Right lobe of liver (tissue), 6 donors: Measurements from ENCODE around the gene NFS1. TPM values are rescaled to one million over a fixed set of nuclear protein-coding genes. Genes with fewer than 3 reads are reported as not detected.

ENCODE experiments used
- ATAC-seq, 4 donors: fragments of 200-7000 bp; cut with Tn5 transposase; one replicate each; pipeline ENCODE4 v1.9.1; 2020; ENCODE audit warnings: mild to moderate bottlenecking in 4 of 4, moderate library complexity in 4 of 4
- DNase-seq, 3 donors: peaks; one replicate each; pipeline ENCODE4 v3.0.0-alpha.2; 2020
- H3K27ac ChIP-seq, 3 donors: fragments of 200-600 bp; one replicate each; pipeline ENCODE4 v1.8.0; 2022
- H3K27me3 ChIP-seq, 2 donors: fragments of 200-600 bp; one replicate each; pipeline ENCODE4 v1.8.0; 2022
- H3K36me3 ChIP-seq, 4 donors: fragments of 200-600 bp; sonication (generic) in 1 of 4; one replicate each; pipeline versions ENCODE4 v1.5.1 to v1.8.0; 2017 to 2022; ENCODE audit warnings: control low read depth in 1 of 4
- H3K4me1 ChIP-seq, 4 donors: fragments of 200-600 bp; sonication (generic) in 1 of 4; one replicate each; pipeline versions ENCODE4 v1.5.1 to v1.8.0; 2017 to 2022; ENCODE audit warnings: control low read depth in 1 of 4
- H3K4me3 ChIP-seq, 3 donors: fragments of 200-600 bp; one replicate each; pipeline ENCODE4 v1.8.0; 2022
- H3K9me3 ChIP-seq, 4 donors: fragments of 200-600 bp; sonication (generic) in 1 of 4; one replicate each; pipeline versions ENCODE4 v1.5.1 to v1.8.0; 2017 to 2022; ENCODE audit warnings: control low read depth in 1 of 4
- CTCF ChIP-seq, 4 donors: fragments of 200-600 bp in 3 of 4; fragments of 450-650 bp in 1 of 4; IDR thresholded peaks; one replicate each; pipeline versions ENCODE4 v1.5.1 to v1.8.0; 2016 to 2022; ENCODE audit warnings: antibody characterized with exemption in 4 of 4, mild to moderate bottlenecking in 2 of 4
- POLR2A ChIP-seq: fragments of 450-650 bp; IDR thresholded peaks from one replicate; pipeline ENCODE4 v1.6.1; 2017; ENCODE audit warnings: antibody characterized with exemption, mild to moderate bottlenecking
- WGBS: methylation state at CpG from one replicate; pipeline ENCODE4 v1.1.6; 2018; ENCODE audit warnings: low coverage, low lambda C conversion rate; ENCODE audit not compliant: insufficient coverage; ENCODE audit errors: missing lambda C conversion rate; 5-methylcytosine and 5-hydroxymethylcytosine counted together
- intact Hi-C, 2 donors: fragments of 100-400 bp; cut with DNase I; formaldehyde crosslinking; loops; one replicate each; pipeline versions ENCODE4 v1.11.2 to v1.14.1; 2022
- total RNA-seq, 6 experiments: library from RNA; depleted of rRNA in 2 of 6; stranded (reverse); fragments of >200 nt in 2 of 6; fragmentation: NEBNext Ultra II Directional in 3 of 6; extraction: Animal tissue kit (Norgen Biotek cat#: 25700) in 3 of 6; gene quantifications; one replicate each; pipeline versions ENCODE4 v1.1.0 to v1.2.4, GENCODE V29; 2016 to 2023
- donor health status: DM: no; HTN: yes; CAD: no.
- donor health status: DM: no; HTN: no; CAD: no.
- donor health status: DM: no; HTN: no; CAD: no.
- donor health status: DM: no; HTN: yes; CAD: no.
- donor health status: DM: no; HTN: yes; CAD: no.

The NFS1 gene
- total RNA-seq, 6 experiments from 2014 or later: 30.9 to 63.7 (median 44.3) TPM

- no peaks in the 10 kb centered on the region for H3K9me3 ChIP-seq
- H3K27me3 ChIP-seq: no peaks in the 10 kb centered on the region
- 55% methylated on average over 2 of the region's 2 CpGs for WGBS
- H3K4me1 ChIP-seq: peaks cover 0 to 52% (median 16%) of the 10 kb centered on the region in 4 donors
- no peak for TF ChIP-seq CTCF (IDR thresholded peaks at IDR 0.05)
- no peak for TF ChIP-seq POLR2A
- H3K27ac ChIP-seq: no peak overlapping the region
- no peak for DNase-seq
- H3K4me3 ChIP-seq: no peak overlapping the region
- intact Hi-C loops: no loop called here
- H3K36me3 ChIP-seq: no peaks in the 10 kb centered on the region
- no peak for ATAC-seq
Observed at GRCh38 chr20:35661053-35661452, 38.1 kb downstream of the NFS1 start.

GRCh38 chr20:35660122-35660937 lies 38.8 kb downstream of the NFS1 start:
- ATAC-seq: no peak
- 80% methylated on average over 8 of the region's 10 CpGs for WGBS
- Histone ChIP-seq H3K27me3 (no peaks in the 10 kb centered on the region), H3K36me3 (no peaks in the 10 kb centered on the region), H3K27ac (no peak overlapping the region), H3K9me3 (no peaks in the 10 kb centered on the region), H3K4me1 (peaks cover 0 to 52% (median 16%) of the 10 kb centered on the region in 4 donors), H3K4me3 (no peak overlapping the region)
- TF ChIP-seq CTCF (IDR thresholded peaks at IDR 0.05) (no peak), POLR2A (no peak)
- intact Hi-C loops: no loop called here
- DNase-seq: no peak

GRCh38 chr20:35657271-35657670 lies 41.9 kb downstream of the NFS1 start:
- Histone ChIP-seq H3K4me3 (no peak overlapping the region), H3K4me1 (peaks cover 0 to 38% (median 10%) of the 10 kb centered on the region in 4 donors), H3K27ac (no peak overlapping the region), H3K27me3 (no peaks in the 10 kb centered on the region), H3K9me3 (no peaks in the 10 kb centered on the region), H3K36me3 (peaks cover 0 to 25% (median 3%) of the 10 kb centered on the region in 4 donors)
- ATAC-seq (no peak), DNase-seq (no peak)
- 36% methylated on average over 1 of the region's 1 CpG for WGBS
- TF ChIP-seq CTCF (IDR thresholded peaks at IDR 0.05) (no peak), POLR2A (no peak)
- intact Hi-C loops: no loop called here

GRCh38 chr20:35654415-35654814 lies 44.7 kb downstream of the NFS1 start:
- Histone ChIP-seq H3K4me1 (peaks cover 0 to 18% (median 4%) of the 10 kb centered on the region in 4 donors), H3K27me3 (no peaks in the 10 kb centered on the region), H3K27ac (no peak overlapping the region), H3K4me3 (no peak overlapping the region), H3K36me3 (peaks cover 0 to 27% (median 3%) of the 10 kb centered on the region in 4 donors), H3K9me3 (no peaks in the 10 kb centered on the region)
- WGBS: 97% methylated on average over 9 of the region's 9 CpGs
- ATAC-seq (no peak), DNase-seq (no peak)
- intact Hi-C loops: no loop called here
- no peak for TF ChIP-seq CTCF (IDR thresholded peaks at IDR 0.05)
- no peak for TF ChIP-seq POLR2A
